ENCODE data around the gene PTRHD1.

Gene PTRHD1

DNA sequence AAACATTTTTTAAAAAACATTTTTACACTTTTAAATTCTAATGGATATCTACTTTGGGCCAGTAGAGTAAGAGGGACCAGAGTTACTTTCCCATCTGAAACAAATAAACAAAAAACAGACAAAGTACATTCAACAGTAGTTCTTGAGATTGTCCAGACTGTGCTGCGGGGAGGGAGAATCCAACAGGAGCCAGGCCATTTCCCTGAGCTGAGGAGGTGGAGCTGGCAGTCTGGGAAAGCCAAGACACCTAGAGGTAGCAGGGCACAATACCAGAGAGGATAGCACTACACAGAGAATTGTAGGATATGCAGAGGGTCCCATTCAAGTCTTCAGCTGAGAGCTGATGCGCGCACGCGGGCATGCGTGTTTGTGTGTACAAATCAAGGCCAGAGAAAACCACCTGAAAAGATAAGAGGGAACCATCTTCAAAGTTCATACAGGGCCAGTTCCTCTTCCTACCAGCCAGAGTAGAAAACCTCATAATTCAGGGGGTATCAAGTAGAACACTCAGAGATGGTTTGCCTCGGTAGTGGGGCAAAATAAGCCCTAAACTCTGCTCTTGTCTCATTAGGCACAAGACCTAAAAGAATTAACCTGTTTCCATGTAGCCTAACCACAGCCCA is 44.0 kb downstream of the PTRHD1 start:
- no peak for FAIRE-seq

- FAIRE-seq = no peak
These were observed 45.9 kb downstream of the PTRHD1 start for GRCh38 chr2:24747299-24747698.

GRCh38 chr2:24745825-24746224 is 47.4 kb downstream of the PTRHD1 start:
- no peak for FAIRE-seq

DNA sequence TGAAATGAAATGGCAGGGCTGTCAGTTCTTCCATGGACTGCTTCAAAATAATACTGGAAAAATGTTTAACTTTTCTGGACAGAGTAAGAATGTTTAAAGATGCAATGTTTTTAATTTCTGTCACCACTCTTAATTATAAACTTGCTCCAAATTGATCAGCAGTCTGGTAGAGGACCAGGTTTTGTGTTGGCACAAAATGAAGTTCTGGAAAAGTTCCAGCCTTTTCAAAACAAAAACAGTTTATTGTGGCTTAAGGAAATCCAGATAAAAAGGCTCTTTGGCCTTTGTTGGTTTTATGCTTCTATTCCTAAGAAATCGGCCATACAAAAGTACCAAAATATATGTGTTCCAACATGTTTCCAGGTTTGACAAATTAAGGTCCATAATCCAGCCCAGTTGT is 48.8 kb downstream of the PTRHD1 start:
- FAIRE-seq = no peak

DNA sequence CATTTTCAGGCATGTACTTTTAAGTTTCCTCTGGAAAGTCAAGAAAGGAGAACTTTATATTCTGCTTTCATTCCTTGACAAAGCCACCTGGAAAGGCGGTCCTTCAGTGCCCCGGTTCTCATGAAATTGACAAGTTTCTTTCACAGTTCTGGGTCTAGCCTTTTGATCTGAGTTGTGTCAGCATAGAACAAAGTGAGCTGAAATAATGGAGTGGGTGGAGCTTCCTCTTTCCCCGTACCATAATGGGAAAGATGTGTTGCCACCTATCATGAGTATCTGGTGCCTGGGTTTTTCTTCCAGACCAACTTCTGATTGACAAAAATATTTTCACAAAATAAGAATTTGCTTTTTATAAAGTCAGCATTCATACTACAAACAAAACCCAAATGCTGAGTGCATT is 49.3 kb downstream of the PTRHD1 start:
- no peak for FAIRE-seq

DNA sequence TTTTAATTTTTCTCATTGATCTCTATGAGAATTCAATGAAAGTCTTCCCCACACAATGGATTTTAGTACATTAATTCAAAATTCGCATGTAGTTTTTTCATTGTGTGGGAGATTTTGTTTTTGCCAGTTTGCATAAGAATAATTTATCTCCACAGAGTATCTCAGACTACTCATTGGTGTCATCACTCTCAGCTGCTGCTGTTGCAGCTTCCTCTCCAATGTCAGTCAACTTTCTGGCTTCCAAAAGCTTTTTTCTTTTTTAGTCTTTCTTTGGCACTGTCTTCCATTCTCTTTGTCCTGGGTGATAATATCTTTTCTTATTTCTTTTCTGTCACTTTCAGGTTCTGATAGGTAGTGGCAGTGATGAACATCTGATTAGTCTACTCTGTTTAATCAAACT is 50.5 kb downstream of the PTRHD1 start:
- no peak for FAIRE-seq

DNA sequence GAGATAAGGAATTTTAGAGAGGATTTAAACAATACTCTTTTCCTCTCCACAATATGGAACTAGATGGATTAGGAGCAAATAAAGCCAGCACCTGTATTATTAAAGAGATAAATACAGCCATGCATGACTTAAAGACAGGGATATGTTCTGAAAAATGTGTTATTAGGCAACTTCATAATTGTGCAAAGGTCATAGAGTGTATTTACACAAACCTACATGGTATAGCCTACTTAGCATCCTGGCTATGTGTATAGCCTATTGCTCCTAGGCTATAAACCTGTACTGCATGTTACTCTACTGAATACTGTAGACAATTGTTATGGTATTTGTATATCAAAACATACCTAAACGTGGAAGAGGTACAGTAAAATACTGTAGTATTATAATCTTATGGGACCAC is 53.0 kb downstream of the PTRHD1 start:
- no peak for FAIRE-seq
